PC-3 (cell line): Measurements from ENCODE around the gene AGBL1. TPM values are rescaled to one million over a fixed set of nuclear protein-coding genes. Genes with fewer than 3 reads are reported as not detected.
"Not testable (repeated sequence)": the region's sequence is repeated elsewhere in the genome, so short reads cannot be mapped to it uniquely, and the experiment has no call there.

Source experiments
- ATAC-seq: fragments of 200-7000 bp; cut with Tn5 transposase; 2 replicates; pipeline ENCODE4 v1.9.1; 2020; ENCODE audit warnings: mild to moderate bottlenecking, moderate library complexity
- BruUV-seq: library from RNA; stranded (reverse); fragments of 400-500 nt; replicated peaks from 2 replicates; lab custom pipeline; 2021; lab: Mats Ljungman, UMichigan
- CTCF ChIA-PET: fragments of 300-600 bp; sonication (Branson Sonifier 250); formaldehyde crosslinking; loops from one replicate; lab custom pipeline; 2022; ENCODE audit warnings: antibody characterized with exemption; lab: Charles Lee
- POLR2A ChIA-PET: fragments of 300-600 bp; sonication (Branson Sonifier 250); formaldehyde crosslinking; loops from one replicate; lab custom pipeline; 2022; ENCODE audit warnings: antibody characterized with exemption; ENCODE audit not compliant: unreplicated experiment; lab: Charles Lee
- DNase-seq: peaks from one replicate; pipeline ENCODE4 v3.0.0-alpha.2; 2015
- H2AFZ ChIP-seq: fragments of 300-600 bp; sonication (generic); 2 replicates; pipeline ENCODE4 v1.6.0; 2016; ENCODE audit warnings: antibody characterized with exemption, low read length
- H3F3A ChIP-seq: fragments of 300-600 bp; sonication (generic); one replicate; pipeline ENCODE4 v1.6.0; 2017; ENCODE audit warnings: antibody characterized with exemption, low read length, control low read depth, mild to moderate bottlenecking; ENCODE audit not compliant: unreplicated experiment
- H3K27ac ChIP-seq: fragments of 300-600 bp; sonication (generic); 2 replicates; pipeline ENCODE4 v1.5.1; 2016; ENCODE audit warnings: mild to moderate bottlenecking, low read length
- H3K27me3 ChIP-seq: fragments of 300-600 bp; sonication (generic); 2 replicates; pipeline ENCODE4 v1.6.1; 2016; ENCODE audit warnings: low read length, mixed read lengths
- H3K36me3 ChIP-seq: fragments of 300-600 bp; sonication (generic); 2 replicates; pipeline ENCODE4 v1.6.1; 2016; ENCODE audit warnings: low read depth, mixed run types, low read length, mixed read lengths
- H3K4me1 ChIP-seq: fragments of 300-600 bp; sonication (generic); 2 replicates; pipeline ENCODE4 v1.5.1; 2016; ENCODE audit warnings: low read length; ENCODE audit not compliant: insufficient read depth
- H3K4me2 ChIP-seq: fragments of 300-600 bp; sonication (generic); 2 replicates; pipeline ENCODE4 v1.6.0; 2016; ENCODE audit warnings: low read length
- H3K4me3 ChIP-seq: fragments of 300-600 bp; sonication (generic); 2 replicates; pipeline ENCODE4 v1.5.1; 2016; ENCODE audit warnings: mild to moderate bottlenecking, low read length, mixed read lengths
- H3K79me2 ChIP-seq: fragments of 300-600 bp; sonication (generic); 2 replicates; pipeline ENCODE4 v1.6.1; 2017; ENCODE audit warnings: low read length, mixed read lengths
- H3K9ac ChIP-seq: fragments of 300-600 bp; sonication (generic); 2 replicates; pipeline ENCODE4 v1.6.0; 2016; ENCODE audit warnings: mild to moderate bottlenecking, low read length
- H3K9me2 ChIP-seq: fragments of 300-600 bp; sonication (generic); replicated peaks from 2 replicates; pipeline ENCODE4 v1.6.1; 2016; ENCODE audit warnings: mixed run types, low read length, mixed read lengths
- H3K9me3 ChIP-seq: fragments of 300-600 bp; sonication (generic); 2 replicates; pipeline ENCODE4 v1.6.1; 2016; ENCODE audit warnings: low read length, mixed read lengths
- H4K20me1 ChIP-seq: fragments of 300-600 bp; sonication (generic); 2 replicates; pipeline ENCODE4 v1.6.1; 2016; ENCODE audit warnings: low read length, mixed read lengths
- CTCF ChIP-seq: fragments of 300-600 bp; sonication (generic); conservative IDR thresholded peaks from 2 replicates; pipeline ENCODE4 v1.5.1; 2017; ENCODE audit warnings: antibody characterized with exemption, low read depth, mild to moderate bottlenecking, low read length
- EZH2 ChIP-seq: fragments of 300-600 bp; sonication (generic); IDR thresholded peaks from one replicate; pipeline ENCODE4 v1.6.1; 2017; ENCODE audit warnings: antibody characterized with exemption, mild to moderate bottlenecking, low read length; ENCODE audit not compliant: unreplicated experiment
- EZH2phosphoT487 ChIP-seq: fragments of 300-600 bp; sonication (generic); IDR thresholded peaks from 2 replicates; pipeline ENCODE4 v1.6.1; 2018; ENCODE audit warnings: mild to moderate bottlenecking, antibody characterized with exemption, low read length, borderline replicate concordance
- intact Hi-C: fragments of 100-400 bp; cut with micrococcal nuclease; formaldehyde crosslinking; loops from 2 replicates; pipeline ENCODE4 v1.9.0; 2023
- total RNA-seq: library from RNA; depleted of rRNA; stranded (reverse); fragments of >200 nt; gene quantifications from 2 replicates; pipeline ENCODE4 v1.2.3, GENCODE V29; 2014

AGBL1 gene
- total RNA-seq, 1 experiment from 2014 or later = not detected

- Histone ChIP-seq H3K27me3 (no peaks in the 10 kb centered on the region), H3K9ac (no peak overlapping the region), H3K79me2 (no peaks in the 10 kb centered on the region), H3K27ac (no peak overlapping the region), H3K4me1 (no peaks in the 10 kb centered on the region), H3K9me2 (no peaks in the 10 kb centered on the region), H3K4me3 (no peak overlapping the region), H3K4me2 (no peak overlapping the region), H3K9me3 (no peaks in the 10 kb centered on the region), H3K36me3 (no peaks in the 10 kb centered on the region), H3F3A (no peaks in the 10 kb centered on the region), H4K20me1 (no peaks in the 10 kb centered on the region), H2AFZ (no peak overlapping the region)
- DNase-seq (no peak), ATAC-seq (no peak)
- CTCF ChIA-PET = no interaction called here
- no TSS peak for BruUV-seq
- POLR2A ChIA-PET = no interaction called here
- TF ChIP-seq CTCF (no peak), EZH2phosphoT487 (no peak), EZH2 (no peak)
- intact Hi-C loops = no loop called here
Measured at GRCh38 chr15:86444527-86444926, 364.9 kb downstream of the AGBL1 start.

- no peaks in the 10 kb centered on the region for H3K9me3 ChIP-seq
- ChIA-PET POLR2A (no interaction called here), CTCF (no interaction called here)
- no peak overlapping the region for H3K27ac ChIP-seq
- TF ChIP-seq EZH2 = no peak
- TF ChIP-seq CTCF = no peak
- TF ChIP-seq EZH2phosphoT487 = no peak
- no TSS peak for BruUV-seq
- DNase-seq (no peak), ATAC-seq (no peak)
- H3K4me1 ChIP-seq = no peaks in the 10 kb centered on the region
- H4K20me1 ChIP-seq = no peaks in the 10 kb centered on the region
- H3K9ac ChIP-seq = no peak overlapping the region
- no peaks in the 10 kb centered on the region for H3K9me2 ChIP-seq
- no peaks in the 10 kb centered on the region for H3K27me3 ChIP-seq
- H2AFZ ChIP-seq = no peak overlapping the region
- H3K79me2 ChIP-seq = no peaks in the 10 kb centered on the region
- no peak overlapping the region for H3K4me2 ChIP-seq
- intact Hi-C loops = no loop called here
- no peaks in the 10 kb centered on the region for H3K36me3 ChIP-seq
- no peaks in the 10 kb centered on the region for H3F3A ChIP-seq
- no peak overlapping the region for H3K4me3 ChIP-seq
Measured at GRCh38 chr15:86445579-86446252, 366.0 kb downstream of the AGBL1 start.

GRCh38 chr15:86446253-86446640 lies 366.6 kb downstream of the AGBL1 start:
- DNase-seq = no peak
- Histone ChIP-seq H3K9me2 (no peaks in the 10 kb centered on the region), H3K27ac (no peak overlapping the region), H3K79me2 (no peaks in the 10 kb centered on the region), H3K4me2 (no peak overlapping the region), H3K36me3 (no peaks in the 10 kb centered on the region), H3K4me1 (no peaks in the 10 kb centered on the region), H4K20me1 (no peaks in the 10 kb centered on the region), H3K9me3 (no peaks in the 10 kb centered on the region), H3K27me3 (no peaks in the 10 kb centered on the region), H3F3A (no peaks in the 10 kb centered on the region), H2AFZ (no peak overlapping the region), H3K4me3 (no peak overlapping the region), H3K9ac (no peak overlapping the region)
- POLR2A ChIA-PET = no interaction called here
- ATAC-seq = no peak
- intact Hi-C loops = no loop called here
- CTCF ChIA-PET = no interaction called here
- no peak for TF ChIP-seq CTCF
- TF ChIP-seq EZH2phosphoT487 = no peak
- TF ChIP-seq EZH2 = no peak
- no TSS peak for BruUV-seq

- POLR2A ChIA-PET, H3F3A ChIP-seq, H4K20me1 ChIP-seq, intact Hi-C loops, H3K4me1 ChIP-seq, H3K27me3 ChIP-seq, H3K4me2 ChIP-seq, H2AFZ ChIP-seq, H3K79me2 ChIP-seq, H3K9ac ChIP-seq, H3K9me3 ChIP-seq, DNase-seq, BruUV-seq, CTCF ChIA-PET, H3K4me3 ChIP-seq, H3K9me2 ChIP-seq, ATAC-seq, H3K36me3 ChIP-seq, H3K27ac ChIP-seq: not testable (repeated sequence)
Measured at GRCh38 chr15:86465470-86466039, 385.9 kb downstream of the AGBL1 start.
